Endothelial cell of hepatic sinusoid (primary cell): ENCODE results near the gene PUS7L.
"Not testable (repeated sequence)": the region's sequence is repeated elsewhere in the genome, so short reads cannot be mapped to it uniquely, and the experiment has no call there.

Source experiments
- in situ Hi-C: cut with HindIII; loops from 2 replicates; pipeline ENCODE4 v1.10.0; 2017; ENCODE audit warnings: low sequenced_read_pairs

The PUS7L gene

DNA sequence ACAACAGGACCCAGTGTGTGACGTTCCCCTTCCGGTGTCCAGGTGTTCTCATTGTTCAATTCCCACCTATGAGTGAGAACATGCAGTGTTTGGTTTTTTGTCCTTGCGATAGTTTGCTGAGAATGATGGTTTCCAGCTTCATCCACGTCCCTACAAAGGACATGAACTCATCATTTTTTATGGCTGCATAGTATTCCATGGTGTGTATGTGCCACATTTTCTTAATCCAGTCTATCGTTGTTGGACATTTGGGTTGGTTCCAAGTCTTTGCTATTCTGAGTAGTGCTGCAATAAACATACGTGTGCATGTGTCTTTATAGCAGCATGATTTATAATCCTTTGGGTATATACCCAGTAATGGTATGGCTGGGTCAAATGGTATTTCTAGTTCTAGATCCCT lies 7.2 kb downstream of the PUS7L start:
- in situ Hi-C loops, result loop anchor here (10.0 kb wide), 1 partner anchor 63 kb away; no protein-coding TSS in a partner anchor

GRCh38 chr12:43750814-43751213 lies 7.8 kb downstream of the PUS7L start:
- in situ Hi-C loops, result loop anchor here (10.0 kb wide), 1 partner anchor 64 kb away; no protein-coding TSS in a partner anchor

- in situ Hi-C loops, result no loop called here
Measured at GRCh38 chr12:43749016-43749415, 9.6 kb downstream of the PUS7L start.

- in situ Hi-C loops, result no loop called here
Measured at GRCh38 chr12:43744826-43745225, 13.8 kb downstream of the PUS7L start.

GRCh38 chr12:43742106-43742505 lies 16.5 kb downstream of the PUS7L start:
- in situ Hi-C loops, result no loop called here

DNA sequence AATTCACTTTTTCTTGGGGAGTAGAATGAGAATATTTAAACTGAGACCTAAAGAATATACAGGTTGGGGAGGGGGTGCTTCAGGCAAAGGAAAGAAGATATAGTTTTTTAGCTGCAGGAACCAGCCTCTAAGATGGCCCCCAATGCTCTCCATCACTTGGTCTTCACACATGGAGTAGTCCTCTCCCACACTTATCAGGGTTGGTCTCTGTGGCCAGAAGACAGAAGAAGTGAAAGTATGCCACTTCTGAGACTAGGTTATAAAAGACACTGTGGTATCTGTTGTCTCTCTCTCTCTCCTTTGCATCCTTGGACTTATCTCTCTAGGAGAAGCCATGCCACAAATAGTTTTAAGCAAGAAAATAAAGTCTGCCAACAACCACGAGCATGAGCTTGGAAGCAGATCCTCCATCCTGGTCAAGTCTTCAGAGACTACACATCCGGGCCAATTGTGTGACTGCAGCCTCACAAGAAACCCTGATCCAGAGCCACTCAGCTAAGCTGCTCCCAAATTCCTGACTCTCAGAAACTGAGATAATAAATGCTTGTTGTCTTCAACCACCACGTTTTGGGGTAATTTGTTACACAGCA lies 18.0 kb downstream of the PUS7L start:
- in situ Hi-C loops, result no loop called here

- in situ Hi-C loops, result no loop called here
Measured at GRCh38 chr12:43737646-43738045, 20.9 kb downstream of the PUS7L start.

DNA sequence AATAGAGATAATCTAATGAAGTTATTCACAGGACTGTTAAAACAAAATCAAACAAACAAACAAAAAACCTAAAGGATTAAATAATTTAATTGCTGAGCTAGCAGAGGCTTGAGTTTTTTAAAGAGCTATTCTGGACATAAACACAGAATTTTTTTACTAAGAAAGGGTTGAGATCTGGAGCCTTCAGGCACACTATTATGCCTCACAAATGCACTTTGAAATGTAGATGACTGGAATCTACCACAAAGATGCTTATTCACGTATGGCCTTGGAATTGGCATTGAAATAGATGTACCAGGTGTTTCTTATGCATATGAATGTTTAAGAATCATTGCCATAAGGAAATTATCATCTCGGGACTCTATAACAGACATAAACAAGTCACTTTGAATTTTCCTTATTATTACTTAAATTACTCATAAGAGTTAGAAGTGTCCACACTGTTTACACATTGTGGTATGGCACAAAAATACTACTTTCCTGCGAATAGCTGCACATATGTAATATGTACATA lies 21.6 kb downstream of the PUS7L start:
- in situ Hi-C loops, result no loop called here

DNA sequence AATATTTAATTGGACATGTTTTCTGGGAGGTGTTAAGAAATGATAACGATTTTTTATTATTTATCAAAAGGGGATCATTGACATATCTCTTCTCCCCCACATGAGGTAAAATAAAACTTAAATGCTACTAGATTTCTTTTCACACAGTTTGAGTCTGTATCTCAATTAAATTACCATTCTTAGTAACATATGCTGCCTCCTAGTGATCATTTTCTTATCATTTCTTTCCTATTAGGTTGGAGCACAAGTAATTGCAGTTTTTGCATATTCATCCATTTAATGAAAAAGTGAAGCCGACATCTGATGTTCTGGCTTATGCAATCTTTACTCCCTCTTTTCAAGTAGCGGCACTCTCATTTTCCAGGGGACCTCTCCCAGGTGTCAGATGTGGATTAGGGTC lies 24.9 kb downstream of the PUS7L start:
- in situ Hi-C loops, result no loop called here

- in situ Hi-C loops, result no loop called here
Measured at GRCh38 chr12:43730283-43730682, 28.3 kb downstream of the PUS7L start.

DNA sequence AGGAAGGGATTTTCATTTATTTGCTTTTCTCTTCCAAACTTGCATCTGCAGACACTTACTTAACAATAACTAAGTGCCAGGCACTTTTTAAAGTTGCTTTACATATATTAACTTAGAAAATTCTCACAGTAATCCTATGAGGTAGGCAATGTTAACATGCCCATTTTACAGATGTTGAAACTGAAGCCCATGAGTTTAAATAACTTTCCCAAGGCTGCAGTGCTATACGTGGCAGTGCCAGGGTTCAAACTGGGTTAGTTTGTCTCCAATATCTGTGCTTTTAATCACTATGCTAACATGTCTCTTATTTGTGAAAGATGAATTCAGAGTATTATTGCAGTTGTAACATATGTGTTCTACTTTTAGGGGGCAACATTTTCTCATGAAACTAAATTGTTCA lies 29.9 kb downstream of the PUS7L start:
- in situ Hi-C loops, result no loop called here

GRCh38 chr12:43728117-43728516 lies 30.5 kb downstream of the PUS7L start:
- in situ Hi-C loops, result no loop called here

- in situ Hi-C loops, result no loop called here
Measured at GRCh38 chr12:43723134-43723533, 35.5 kb downstream of the PUS7L start.

DNA sequence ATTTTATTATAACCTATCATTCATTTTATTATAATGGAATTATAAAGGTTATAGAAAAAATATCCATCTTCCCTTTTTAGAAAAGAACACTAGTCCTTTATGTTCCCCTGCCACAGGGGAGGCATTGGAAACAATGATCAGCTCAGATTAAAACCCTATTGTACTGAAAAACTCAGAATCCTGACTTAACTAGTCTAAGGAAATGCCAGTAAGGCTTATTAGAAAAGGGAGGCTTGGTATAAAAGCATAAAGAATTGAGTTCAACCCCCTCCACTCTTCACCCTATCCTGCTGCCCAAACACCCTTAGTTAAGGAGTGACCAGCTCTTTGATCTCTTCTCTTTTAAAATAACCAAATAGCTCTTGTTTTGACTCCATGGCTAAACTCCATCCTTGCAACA lies 36.0 kb downstream of the PUS7L start:
- in situ Hi-C loops, result no loop called here

GRCh38 chr12:43711348-43711747 lies 47.2 kb downstream of the PUS7L start:
- in situ Hi-C loops, result no loop called here

- in situ Hi-C loops, result not testable (repeated sequence)
Measured at GRCh38 chr12:43703772-43704171, 54.8 kb downstream of the PUS7L start.

GRCh38 chr12:43701194-43701593 lies 57.4 kb downstream of the PUS7L start:
- in situ Hi-C loops, result not testable (repeated sequence)

- in situ Hi-C loops, result no loop called here
Measured at GRCh38 chr12:43696154-43696553, 62.4 kb downstream of the PUS7L start.

GRCh38 chr12:43694879-43695278 lies 63.7 kb downstream of the PUS7L start:
- in situ Hi-C loops, result no loop called here

GRCh38 chr12:43692064-43692463 lies 66.5 kb downstream of the PUS7L start:
- in situ Hi-C loops, result no loop called here

DNA sequence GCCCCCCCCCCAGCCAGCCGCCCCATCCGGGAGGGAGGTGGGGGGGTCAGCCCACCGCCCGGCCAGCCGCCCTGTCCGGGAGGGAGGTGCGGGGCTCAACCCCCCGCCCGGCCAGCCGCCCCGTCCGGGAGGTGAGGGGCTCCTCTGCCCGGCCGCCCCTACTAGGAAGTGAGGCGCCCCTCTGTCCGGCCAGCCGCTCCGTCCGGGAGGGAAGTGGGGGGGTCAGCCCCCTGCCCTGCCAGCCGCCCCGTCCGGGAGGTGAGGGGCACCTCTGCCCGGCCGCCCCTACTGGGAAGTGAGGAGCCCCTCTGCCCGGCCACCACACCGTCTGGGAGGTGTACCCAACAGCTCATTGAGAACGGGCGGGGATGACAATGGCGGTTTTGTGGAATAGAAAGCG lies 73.1 kb downstream of the PUS7L start:
- in situ Hi-C loops, result not testable (repeated sequence)

DNA sequence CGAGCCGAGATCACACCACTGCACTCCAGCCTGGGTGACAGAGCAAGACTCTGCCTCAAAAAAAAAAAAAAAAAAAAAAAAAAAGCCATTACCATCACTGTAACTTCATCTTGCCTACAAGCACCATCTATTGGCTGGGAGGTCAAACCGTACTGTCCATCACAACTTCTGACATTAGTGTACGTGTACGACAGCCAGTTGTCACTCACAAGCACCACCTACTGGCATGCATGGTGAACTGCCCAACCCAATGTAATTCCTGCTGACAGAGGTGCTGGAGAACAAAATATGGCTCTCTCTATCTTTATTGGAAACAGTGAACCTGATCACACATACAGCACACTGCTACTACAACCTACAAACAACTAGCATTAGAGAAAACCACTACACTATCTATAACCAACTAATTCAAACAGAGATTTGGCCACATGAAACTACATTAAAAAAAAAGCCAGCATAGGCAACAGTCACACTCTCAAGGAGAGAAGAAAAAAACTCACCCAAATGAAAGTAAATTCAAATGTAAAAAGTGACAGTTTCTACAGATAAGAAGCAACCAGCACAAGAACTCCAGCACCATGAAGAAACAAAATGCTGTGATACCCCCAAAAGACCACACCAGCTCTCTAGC lies 82.3 kb downstream of the PUS7L start:
- in situ Hi-C loops, result no loop called here
